Ovary (tissue), 3 donors: ENCODE measurements around the gene KCNJ6.

Source experiments
- CTCF ChIP-seq, 3 donors: fragments of 450-650 bp in 2 of 3; fragments of 200-600 bp in 1 of 3; IDR thresholded peaks; one replicate each; pipeline versions ENCODE4 v1.5.1 to v1.8.0; 2016 to 2022; ENCODE audit warnings: antibody characterized with exemption in 3 of 3, mild to moderate bottlenecking in 1 of 3
- POLR2A ChIP-seq: fragments of 450-650 bp; IDR thresholded peaks from one replicate; pipeline ENCODE4 v1.6.1; 2017; ENCODE audit warnings: antibody characterized with exemption, mild to moderate bottlenecking, moderate library complexity
- donor health status: DM: no; HTN: no; CAD: no.

- TF ChIP-seq POLR2A: no peak
- TF ChIP-seq CTCF (IDR thresholded peaks at IDR 0.05): no peak
Observed at GRCh38 chr21:37639756-37640155, 276.5 kb downstream of the KCNJ6 start.
